ENCODE data around the gene NOP16.
"Not testable (repeated sequence)": the region's sequence is repeated elsewhere in the genome, so short reads cannot be mapped to it uniquely, and the experiment has no call there.

NOP16 gene

GRCh38 chr5:176408590-176408989 is 20.2 kb upstream of the NOP16 start:
- DNase-seq (ENCODE audit: low read depth): no peak

DNA sequence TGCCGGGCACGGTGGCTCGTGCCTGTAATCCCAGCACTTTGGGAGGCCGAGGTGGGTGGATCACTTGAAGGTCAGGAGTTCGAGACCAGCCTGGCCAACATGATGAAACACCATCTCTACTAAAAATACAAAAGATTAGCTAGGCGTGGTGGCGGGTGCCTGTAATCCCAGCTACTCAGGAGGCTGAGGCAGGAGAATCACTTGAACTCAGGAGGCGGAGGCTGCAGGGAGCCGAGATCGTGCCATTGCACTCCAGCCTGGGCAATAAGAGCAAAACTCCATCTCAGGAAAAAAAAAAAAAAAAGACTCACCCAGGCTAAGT is 19.8 kb upstream of the NOP16 start:
- not testable (repeated sequence) for DNase-seq (ENCODE audit: low read depth)

- DNase-seq (ENCODE audit: low read depth): no peak
Measured at GRCh38 chr5:176407456-176408251, 19.3 kb upstream of the NOP16 start.

- DNase-seq (ENCODE audit: low read depth): no peak
Measured at GRCh38 chr5:176406436-176407052, 18.1 kb upstream of the NOP16 start.

- DNase-seq (ENCODE audit: low read depth): no peak
Measured at GRCh38 chr5:176405656-176406435, 17.4 kb upstream of the NOP16 start.

- no peak for DNase-seq (ENCODE audit: low read depth)
Measured at GRCh38 chr5:176401281-176402205, 13.1 kb upstream of the NOP16 start.

- no peak for DNase-seq (ENCODE audit: low read depth)
Measured at GRCh38 chr5:176400382-176401156, 12.2 kb upstream of the NOP16 start.

- DNase-seq (ENCODE audit: low read depth): no peak
Measured at GRCh38 chr5:176397736-176398420, 9.5 kb upstream of the NOP16 start.

- DNase-seq (ENCODE audit: low read depth): no peak
Measured at GRCh38 chr5:176396330-176396729, 7.9 kb upstream of the NOP16 start.

DNA sequence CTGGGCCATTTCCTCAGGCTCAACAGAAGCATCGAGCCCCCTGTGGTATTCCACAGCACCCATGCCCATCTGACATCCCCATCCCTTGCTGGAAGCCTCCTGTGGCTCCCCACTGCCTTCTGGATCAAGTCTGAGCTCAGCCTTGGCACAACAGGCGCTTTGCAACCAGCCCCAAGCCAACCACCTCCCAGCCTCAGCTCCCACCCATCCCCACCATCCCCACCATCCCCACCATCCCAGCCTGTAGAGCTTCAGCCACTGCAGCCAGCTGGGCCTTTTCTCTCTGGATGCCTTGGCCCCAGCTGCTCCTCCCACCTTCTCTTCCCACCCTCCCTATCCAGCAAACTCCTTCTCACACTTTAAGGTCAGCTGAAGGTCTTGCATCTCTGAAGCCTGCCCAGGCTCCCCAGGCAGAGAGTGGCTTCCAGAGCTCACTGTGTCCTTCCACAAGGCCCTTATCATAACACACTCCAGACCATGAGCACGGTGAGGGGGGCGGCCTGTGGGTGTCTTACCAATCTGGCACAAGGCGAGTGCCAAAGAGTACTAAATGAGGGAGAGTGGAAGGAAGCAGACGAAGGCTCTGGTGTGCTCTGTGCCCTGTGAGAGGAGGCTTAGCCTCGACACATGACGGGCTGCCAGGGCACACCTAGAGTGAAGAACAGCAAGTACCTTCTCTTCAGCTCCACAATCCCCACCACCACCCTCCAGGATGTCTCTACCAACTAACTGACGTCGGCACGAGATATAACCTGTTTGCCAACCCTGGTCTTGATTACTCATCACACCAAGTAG is 6.7 kb upstream of the NOP16 start:
- DNase-seq (ENCODE audit: low read depth): no peak

GRCh38 chr5:176394096-176394495 is 5.7 kb upstream of the NOP16 start:
- no peak for DNase-seq (ENCODE audit: low read depth)

GRCh38 chr5:176392526-176392925 is 4.1 kb upstream of the NOP16 start:
- DNase-seq (ENCODE audit: low read depth): no peak

DNA sequence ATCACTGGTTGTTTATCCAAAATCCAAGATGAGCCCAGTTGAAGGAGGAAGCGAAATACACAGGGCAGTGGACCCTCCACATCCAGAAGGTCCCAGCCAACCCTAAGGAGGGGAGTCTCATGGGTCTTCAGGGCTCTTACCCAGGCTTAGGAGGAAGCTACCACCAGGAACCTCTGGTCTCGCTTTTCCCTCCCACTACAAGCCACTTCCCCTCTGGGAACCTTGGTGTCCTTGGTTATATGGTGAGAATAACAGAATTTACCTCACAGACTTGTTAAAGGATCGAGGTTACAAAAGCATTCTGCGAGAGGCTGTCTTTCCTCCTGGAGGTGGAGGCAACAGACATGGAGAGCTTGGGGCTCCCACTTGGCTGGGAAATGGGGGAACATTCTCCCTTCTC is 3.6 kb upstream of the NOP16 start:
- DNase-seq (ENCODE audit: low read depth): no peak

DNA sequence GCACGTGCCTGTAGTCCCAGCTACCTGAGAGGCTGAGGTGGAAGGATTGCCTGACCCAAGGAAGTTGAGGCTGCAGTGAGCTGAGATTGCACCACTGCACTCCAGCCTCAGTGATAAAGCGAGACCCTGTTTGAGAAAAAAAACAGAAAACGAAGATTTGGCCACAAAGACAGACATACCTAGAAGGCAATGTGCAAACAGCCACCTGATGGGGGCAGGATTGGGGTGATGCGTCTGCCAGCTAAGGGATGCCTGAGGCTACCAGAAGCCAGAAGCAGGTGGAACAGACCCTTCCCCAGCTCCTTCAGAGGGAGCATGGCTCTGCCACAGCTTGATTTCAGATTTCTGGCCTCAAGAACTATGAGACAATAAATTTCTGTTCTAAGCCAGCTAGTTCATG is 3.1 kb upstream of the NOP16 start:
- DNase-seq (ENCODE audit: low read depth): no peak

GRCh38 chr5:176389135-176390123 is 1.0 kb upstream of the NOP16 start:
- DNase-seq (ENCODE audit: low read depth): no peak

GRCh38 chr5:176388003-176388443 is 375 bp downstream of the NOP16 start:
- DNase-seq (ENCODE audit: low read depth): peak; percentile 10

DNA sequence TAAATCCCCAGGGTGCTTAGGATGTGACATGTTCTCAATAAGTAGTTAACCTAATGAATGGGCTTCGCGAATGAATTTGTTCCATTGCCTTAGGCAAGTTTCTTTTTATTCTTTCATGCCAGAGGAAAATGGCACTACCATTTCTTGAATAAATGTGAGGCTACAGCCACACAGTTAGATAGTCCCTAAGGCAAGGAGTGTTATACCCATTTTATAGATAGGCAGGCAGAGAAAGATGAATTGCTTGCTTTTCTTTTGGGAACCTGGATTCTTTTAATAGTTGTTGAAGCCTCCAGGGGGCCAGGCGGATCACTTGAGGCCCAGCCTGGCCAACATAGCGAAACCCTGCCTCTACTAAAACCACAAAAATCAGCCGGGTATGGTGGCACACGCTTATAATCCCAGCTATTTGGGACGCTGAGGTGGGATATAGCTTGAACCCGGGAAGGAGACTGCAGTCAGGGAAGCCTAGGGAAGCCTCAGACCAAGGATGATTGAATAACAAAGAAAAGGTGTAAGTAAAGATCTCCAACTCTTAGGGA is 943 bp downstream of the NOP16 start:
- no peak for DNase-seq (ENCODE audit: low read depth)

- no peak for DNase-seq (ENCODE audit: low read depth)
Measured at GRCh38 chr5:176386491-176386890, 1.9 kb downstream of the NOP16 start.

Measured in activated T-helper 9 cell treated with anti-CD3 and anti-CD28 coated beads, Interleukin-2, amount 50 U/mL, for 16 hours (primary cell).